Duodenal mucosa (tissue), 2 donors: ENCODE measurements around the gene C1QTNF6.
"Not testable (repeated sequence)": the region's sequence is repeated elsewhere in the genome, so short reads cannot be mapped to it uniquely, and the experiment has no call there.

ENCODE experiments used
- H3K27ac ChIP-seq: one replicate; pipeline ENCODE4 v1.7.0; 2013; ENCODE audit warnings: low read depth, low read length
- H3K27me3 ChIP-seq, 2 donors: one replicate each; pipeline ENCODE4 v1.7.0; 2013; ENCODE audit warnings: low read length in 2 of 2, control low read depth in 1 of 2; ENCODE audit not compliant: insufficient read depth in 2 of 2, control insufficient read depth in 1 of 2
- H3K36me3 ChIP-seq, 2 donors: one replicate each; pipeline ENCODE4 v1.7.0; 2013; ENCODE audit warnings: low read length in 2 of 2, control low read depth in 1 of 2; ENCODE audit not compliant: insufficient read depth in 2 of 2, control insufficient read depth in 1 of 2
- H3K4me1 ChIP-seq, 2 donors: one replicate each; pipeline ENCODE4 v1.7.0; 2013; ENCODE audit warnings: low read length in 2 of 2, control low read depth in 1 of 2; ENCODE audit not compliant: insufficient read depth in 2 of 2, control insufficient read depth in 1 of 2
- H3K4me3 ChIP-seq, 2 donors: one replicate each; pipeline ENCODE4 v1.7.0; 2013; ENCODE audit warnings: low read length in 2 of 2, low read depth in 1 of 2
- H3K9ac ChIP-seq, 2 donors: one replicate each; pipeline ENCODE4 v1.7.0; 2013; ENCODE audit warnings: low read length in 2 of 2, low read depth in 1 of 2
- H3K9me3 ChIP-seq, 2 donors: one replicate each; pipeline ENCODE4 v1.7.0; 2013; ENCODE audit warnings: low read length in 2 of 2, control low read depth in 1 of 2; ENCODE audit not compliant: control insufficient read depth in 1 of 2

The C1QTNF6 gene

GRCh38 chr22:37187891-37188761 is at the start of gene C1QTNF6:
TSS of gene C1QTNF6 (minus strand) at chr22:37188247. CDS start at chr22:37188213, 34 bp downstream.
- peak within 1 kb of the TSS; percentile 58 to 61 for H3K4me3 ChIP-seq
- H3K27me3 ChIP-seq = no peaks in the 10 kb centered on the region
- H3K36me3 ChIP-seq = no peaks in the 10 kb centered on the region
- peak within 1 kb of the TSS; percentile 86 for H3K27ac ChIP-seq
- H3K9ac ChIP-seq = peak within 1 kb of the TSS; percentile 62 to 64
- H3K4me1 ChIP-seq = peaks cover 22 to 28% of the 10 kb centered on the region in 2 donors
- H3K9me3 ChIP-seq = no peaks in the 10 kb centered on the region

- Histone ChIP-seq H3K27me3 (no peaks in the 10 kb centered on the region), H3K4me3 (no peak overlapping the region), H3K27ac (no peak overlapping the region), H3K4me1 (peaks cover 26 to 55% of the 10 kb centered on the region in 2 donors), H3K9me3 (no peaks in the 10 kb centered on the region), H3K36me3 (peaks cover 0 to 9% of the 10 kb centered on the region in 2 donors), H3K9ac (no peak overlapping the region)
Measured at GRCh38 chr22:37235897-37236607, 48.0 kb upstream of the C1QTNF6 start.

GRCh38 chr22:37234736-37235711 is 47.0 kb upstream of the C1QTNF6 start:
- Histone ChIP-seq H3K27me3 (no peaks in the 10 kb centered on the region), H3K4me1 (peaks cover 35 to 54% of the 10 kb centered on the region in 2 donors), H3K36me3 (peaks cover 0 to 5% of the 10 kb centered on the region in 2 donors), H3K9ac (no peak overlapping the region), H3K9me3 (no peaks in the 10 kb centered on the region), H3K27ac (no peak overlapping the region), H3K4me3 (no peak overlapping the region)

DNA sequence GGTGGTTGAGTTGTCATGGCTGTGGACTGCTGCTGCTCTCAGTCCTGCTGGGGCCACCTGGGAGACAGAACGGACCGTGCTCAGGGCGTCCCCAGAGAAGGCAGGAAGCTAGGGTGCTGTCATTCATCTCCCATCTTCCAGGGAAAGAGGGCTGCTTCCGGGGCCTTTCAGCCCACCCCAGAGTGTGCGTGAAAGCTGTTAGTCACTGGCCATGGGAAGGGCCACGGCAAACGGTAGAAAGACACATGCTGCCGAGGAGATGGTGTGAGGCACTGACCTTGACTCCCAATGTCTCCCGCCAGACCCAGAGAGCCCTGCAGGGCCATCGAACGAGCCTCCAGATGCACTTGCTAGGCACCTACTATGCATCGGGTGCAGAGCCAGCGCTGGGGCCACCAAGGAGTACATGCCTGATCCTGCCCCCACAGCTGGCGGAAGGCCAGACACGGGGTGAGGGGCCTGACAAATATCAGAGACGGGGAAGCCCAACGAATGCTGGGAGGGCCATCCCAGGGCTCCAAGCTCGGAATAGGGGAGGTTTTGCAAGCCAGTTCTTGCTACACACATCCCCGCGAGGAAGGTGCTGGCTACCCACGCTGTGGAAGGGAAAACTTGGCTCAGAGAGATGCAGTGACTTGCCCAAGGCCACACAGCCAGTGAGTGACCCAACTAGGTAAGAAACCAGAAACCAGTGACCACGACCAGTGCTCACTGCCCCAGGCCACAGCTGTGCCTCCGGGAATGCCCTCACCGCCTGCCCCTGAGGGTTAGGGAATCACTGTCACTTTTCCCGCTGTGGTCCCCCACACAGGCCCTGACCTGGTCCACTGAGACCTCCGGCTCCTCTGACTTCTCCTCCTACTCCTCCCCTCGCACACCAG is 45.9 kb upstream of the C1QTNF6 start:
- Histone ChIP-seq H3K9me3 (no peaks in the 10 kb centered on the region), H3K9ac (no peak overlapping the region), H3K4me3 (no peak overlapping the region), H3K27me3 (no peaks in the 10 kb centered on the region), H3K27ac (no peak overlapping the region), H3K4me1 (peaks cover 44 to 61% of the 10 kb centered on the region in 2 donors), H3K36me3 (peaks cover 0 to 5% of the 10 kb centered on the region in 2 donors)

DNA sequence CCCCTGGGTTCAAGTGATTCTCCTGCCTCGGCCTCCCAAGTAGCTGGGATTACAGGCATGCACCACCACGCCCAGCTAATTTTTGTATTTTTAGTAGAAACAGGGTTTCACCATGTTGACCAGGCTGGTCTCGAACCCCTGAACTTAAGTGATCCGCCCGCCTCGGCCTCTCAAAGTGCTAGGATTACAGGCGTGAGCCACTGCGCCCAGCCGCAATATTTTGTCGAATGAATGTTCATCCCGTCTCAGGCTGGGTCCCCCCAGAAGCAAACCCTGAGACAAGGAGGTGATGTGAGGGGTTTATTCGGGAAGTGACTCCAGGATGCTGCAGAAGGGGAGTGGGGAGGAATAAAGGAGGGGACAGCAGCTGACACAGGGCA is 45.3 kb upstream of the C1QTNF6 start:
- H3K27ac ChIP-seq, H3K4me3 ChIP-seq, H3K9me3 ChIP-seq, H3K27me3 ChIP-seq, H3K36me3 ChIP-seq, H3K9ac ChIP-seq: not testable (repeated sequence)
- H3K4me1 ChIP-seq = peaks cover 51 to 68% of the 10 kb centered on the region in 2 donors

DNA sequence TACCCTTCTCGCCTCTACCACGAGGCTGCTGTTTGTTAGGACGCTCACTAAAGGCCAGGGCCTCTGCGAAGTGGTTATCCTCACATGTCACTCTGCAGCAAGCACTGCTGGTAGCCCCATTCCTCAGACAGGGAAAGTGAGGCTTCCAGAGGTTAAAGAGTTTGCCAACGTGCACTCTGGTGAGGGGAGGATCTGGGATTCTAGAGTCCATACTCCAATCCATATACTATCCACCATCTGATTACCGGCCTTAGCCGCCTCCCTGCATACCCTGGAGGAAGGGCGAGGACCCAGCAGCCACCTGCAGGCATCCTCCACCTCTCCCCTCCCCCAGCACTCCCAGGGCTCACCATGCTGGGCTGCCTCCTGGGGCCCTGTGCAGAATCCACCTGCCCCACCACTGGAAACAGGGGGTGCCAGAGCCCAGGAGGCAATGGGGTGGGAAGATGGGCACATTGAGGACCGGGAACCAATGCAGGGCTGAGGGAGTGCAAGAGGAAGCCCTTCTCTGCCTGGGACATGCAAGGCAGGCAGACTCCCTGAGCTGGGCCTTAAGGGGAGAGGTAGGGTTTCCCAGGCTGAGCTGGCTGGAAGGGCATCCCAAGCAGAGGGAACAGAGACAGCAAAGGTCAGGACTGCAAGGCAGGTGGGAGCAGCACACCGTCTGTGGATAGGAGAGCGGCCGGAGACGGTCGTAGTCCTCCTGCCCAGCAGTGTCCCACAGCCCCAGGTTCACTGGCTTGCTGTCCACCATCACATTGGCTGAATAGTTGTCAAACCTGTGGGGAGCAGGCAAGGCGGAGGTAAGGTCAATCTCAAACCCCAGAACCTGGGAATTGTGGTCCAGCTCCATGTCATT is 44.3 kb upstream of the C1QTNF6 start:
- Histone ChIP-seq H3K9ac (no peak overlapping the region), H3K4me3 (no peak overlapping the region), H3K4me1 (peaks cover 52 to 68% of the 10 kb centered on the region in 2 donors), H3K27me3 (no peaks in the 10 kb centered on the region), H3K9me3 (no peaks in the 10 kb centered on the region), H3K27ac (no peak overlapping the region), H3K36me3 (peaks cover 0 to 5% of the 10 kb centered on the region in 2 donors)

DNA sequence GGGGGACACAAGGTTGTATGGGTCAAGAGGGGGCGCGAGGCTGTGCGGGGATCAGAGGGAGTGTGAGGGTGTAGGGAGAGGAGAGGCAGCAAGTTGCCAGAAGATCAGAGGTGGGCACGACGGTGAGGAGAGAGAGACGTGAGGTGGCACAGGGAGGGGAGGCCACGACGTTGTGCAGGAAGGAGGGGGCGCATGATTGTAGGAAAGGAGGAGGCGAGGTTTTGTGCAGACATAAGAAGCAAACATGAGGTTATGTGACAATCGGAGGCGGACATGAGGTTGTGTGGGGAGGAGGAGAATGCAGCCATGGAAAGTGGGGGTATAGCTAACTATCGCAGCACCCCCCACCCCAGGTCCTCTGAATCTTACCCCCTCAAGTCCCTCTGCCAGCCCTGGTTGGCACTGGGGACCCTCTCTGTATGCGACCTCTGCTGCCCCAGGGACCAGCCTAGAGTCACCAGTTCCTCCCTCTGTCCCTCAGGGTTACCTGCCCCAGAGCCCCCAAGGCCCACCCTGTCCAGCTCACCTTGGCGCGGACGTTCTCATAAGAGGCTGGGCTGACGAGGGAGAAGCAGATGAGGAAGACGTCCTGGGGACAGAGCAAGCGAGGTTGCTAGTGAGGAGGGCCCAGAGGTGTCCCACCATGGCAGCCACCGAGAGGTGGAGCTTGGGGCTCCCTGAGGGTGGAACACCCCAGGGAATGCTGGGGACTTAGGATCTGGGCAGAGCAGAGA is 43.5 kb upstream of the C1QTNF6 start:
- Histone ChIP-seq H3K27ac (no peak overlapping the region), H3K9me3 (no peaks in the 10 kb centered on the region), H3K4me1 (peaks cover 50 to 68% of the 10 kb centered on the region in 2 donors), H3K27me3 (no peaks in the 10 kb centered on the region), H3K4me3 (no peak overlapping the region), H3K9ac (no peak overlapping the region), H3K36me3 (peaks cover 0 to 5% of the 10 kb centered on the region in 2 donors)

- Histone ChIP-seq H3K4me1 (peaks cover 45 to 63% of the 10 kb centered on the region in 2 donors), H3K27ac (no peak overlapping the region), H3K9me3 (no peaks in the 10 kb centered on the region), H3K9ac (no peak overlapping the region), H3K27me3 (no peaks in the 10 kb centered on the region), H3K36me3 (peaks cover 0 to 6% of the 10 kb centered on the region in 2 donors), H3K4me3 (no peak overlapping the region)
Measured at GRCh38 chr22:37230673-37231405, 42.8 kb upstream of the C1QTNF6 start.
